Panc1 (cell line): ENCODE measurements around the gene ATP13A3. TPM values are rescaled to one million over a fixed set of nuclear protein-coding genes. Genes with fewer than 3 reads are reported as not detected.

Experiments used
- ATAC-seq: fragments of 200-7000 bp; cut with Tn5 transposase; 2 replicates; pipeline ENCODE4 v1.9.1; 2020; ENCODE audit warnings: mild to moderate bottlenecking, moderate library complexity
- BruUV-seq: library from RNA; stranded (reverse); fragments of 400-500 nt; replicated peaks from 2 replicates; lab custom pipeline; 2021; lab: Mats Ljungman, UMichigan
- CTCF ChIA-PET: fragments of 300-600 bp; sonication (Branson Sonifier 250); formaldehyde crosslinking; loops from one replicate; lab custom pipeline; 2022; ENCODE audit warnings: antibody characterized with exemption; lab: Charles Lee
- POLR2A ChIA-PET: fragments of 300-600 bp; sonication (Branson Sonifier 250); formaldehyde crosslinking; loops from one replicate; lab custom pipeline; 2022; ENCODE audit warnings: antibody characterized with exemption; lab: Charles Lee
- DNase-seq: peaks from one replicate; pipeline ENCODE4 v3.0.0-alpha.2; 2010; ENCODE audit warnings: low read depth, low spot score
- H3K27ac ChIP-seq: 2 replicates; pipeline ENCODE4 v1.5.1; 2011; ENCODE audit warnings: mild to moderate bottlenecking, low read length, inconsistent platforms
- H3K27me3 ChIP-seq: fragments of 200-500 bp; sonication (Bioruptor generic); 2 replicates; pipeline ENCODE4 v1.6.0; 2014; ENCODE audit warnings: low read length, inconsistent platforms; ENCODE audit not compliant: control insufficient read depth, insufficient read depth
- H3K36me3 ChIP-seq: fragments of 200-500 bp; sonication (Bioruptor generic); 2 replicates; pipeline ENCODE4 v1.5.1; 2014; ENCODE audit warnings: inconsistent platforms, mild to moderate bottlenecking, low read length, moderate library complexity; ENCODE audit not compliant: control insufficient read depth, insufficient read depth
- H3K4me1 ChIP-seq: 2 replicates; pipeline ENCODE4 v1.5.1; 2011; ENCODE audit warnings: inconsistent platforms, mild to moderate bottlenecking, low read length, moderate library complexity; ENCODE audit not compliant: control insufficient read depth, insufficient read depth
- H3K4me3 ChIP-seq, 2 experiments: 2 replicates each; pipeline ENCODE4 v1.5.1; 2011 to 2012; ENCODE audit warnings: low read depth in 2 of 2, low read length in 2 of 2, mild to moderate bottlenecking in 2 of 2, inconsistent platforms in 1 of 2, moderate library complexity in 1 of 2
- H3K9me3 ChIP-seq: fragments of 200-500 bp; sonication (Bioruptor generic); 2 replicates; pipeline ENCODE4 v1.5.1; 2014; ENCODE audit warnings: low read depth, mild to moderate bottlenecking, inconsistent platforms, low read length, moderate library complexity; ENCODE audit not compliant: control insufficient read depth, insufficient read depth
- POLR2AphosphoS5 ChIP-seq: IDR thresholded peaks from 2 replicates; pipeline ENCODE4 v1.6.1; 2012; ENCODE audit warnings: mild to moderate bottlenecking, low read depth, low read length, moderate library complexity
- SIN3A ChIP-seq: IDR thresholded peaks from 2 replicates; pipeline ENCODE4 v1.6.1; 2012; ENCODE audit warnings: low read depth, mild to moderate bottlenecking, low read length, moderate library complexity, borderline replicate concordance; ENCODE audit not compliant: insufficient read depth
- TCF7L2 ChIP-seq: IDR thresholded peaks from 2 replicates; pipeline ENCODE4 v1.6.1; 2011; ENCODE audit warnings: mild to moderate bottlenecking, low read depth, low read length, inconsistent platforms
- in situ Hi-C: cut with HindIII; loops from 2 replicates; pipeline ENCODE4 v1.10.0; 2016; ENCODE audit warnings: low sequenced_read_pairs, low pct_unique_long_range_greater_than_20kb
- intact Hi-C: fragments of 100-400 bp; cut with micrococcal nuclease; formaldehyde crosslinking; loops from one replicate; pipeline ENCODE4 v1.10.0; 2022; ENCODE audit not compliant: unreplicated experiment
- total RNA-seq: library from RNA; stranded (reverse); gene quantifications from one replicate; pipeline ENCODE4 v1.2.1, GENCODE V29; 2021; ENCODE audit not compliant: unreplicated experiment
- TF ChIP-seq, protein P1 (sequence below), 2 experiments: IDR thresholded peaks; 2 replicates each; pipeline ENCODE4 v1.6.1; 2011 to 2012; ENCODE audit warnings: low read depth in 2 of 2, control low read depth in 1 of 2, low read length in 1 of 2, mild to moderate bottlenecking in 1 of 2, moderate library complexity in 1 of 2; ENCODE audit not compliant: insufficient read depth in 1 of 2
- TF ChIP-seq, protein P2 (sequence below): fragments of 450-650 bp; IDR thresholded peaks from 2 replicates; pipeline ENCODE4 v1.5.1; 2017; ENCODE audit warnings: mild to moderate bottlenecking

Gene ATP13A3
- total RNA-seq, 1 experiment from 2014 or later, result 169 TPM

DNA sequence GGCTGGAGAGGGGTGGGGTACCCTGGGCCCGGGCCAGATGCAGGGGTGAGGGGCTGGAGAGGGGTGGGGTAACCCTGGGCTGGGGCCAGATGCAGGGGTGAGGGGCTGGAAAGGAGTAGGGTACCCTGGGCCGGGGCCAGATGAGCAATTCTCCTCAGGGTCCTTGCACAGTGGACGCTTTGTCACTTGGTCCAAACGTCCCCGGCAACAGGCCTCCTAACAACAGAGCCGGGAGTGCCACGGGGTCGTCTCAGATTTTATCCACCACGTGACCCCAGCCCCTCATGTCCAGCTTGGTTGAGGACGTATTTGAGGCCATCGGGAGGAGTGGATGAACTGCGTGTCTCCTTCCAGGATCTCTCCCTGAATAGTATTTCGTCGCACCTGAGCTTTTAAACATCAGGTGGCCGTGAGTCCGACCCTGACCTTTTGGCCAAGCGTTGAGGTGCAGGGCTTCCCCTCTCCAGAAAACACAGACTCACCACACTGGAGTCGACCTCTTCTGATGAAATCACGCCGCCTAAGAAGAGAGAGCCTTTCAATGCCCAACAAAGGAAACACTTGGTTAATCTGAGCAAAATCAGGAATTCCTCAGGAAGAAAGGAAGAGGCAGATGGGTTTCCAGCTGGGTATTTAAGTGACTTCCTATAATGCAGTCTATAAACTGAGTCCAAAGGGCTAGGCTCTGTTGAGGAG lies 104.5 kb downstream of the ATP13A3 start:
- in situ Hi-C loops, result no loop called here
- Histone ChIP-seq H3K4me3 (no peak overlapping the region), H3K27ac (no peak overlapping the region), H3K36me3 (no peaks in the 10 kb centered on the region), H3K27me3 (no peaks in the 10 kb centered on the region), H3K9me3 (no peaks in the 10 kb centered on the region), H3K4me1 (0 out of 2 replicates have a peak, but pooled peaks cover 6% of the 10 kb centered on the region)
- DNase-seq (no peak), ATAC-seq (no peak)
- CTCF ChIA-PET, result no interaction called here
- intact Hi-C loops, result no loop called here
- TF ChIP-seq TCF7L2 (no peak), SIN3A (no peak), POLR2AphosphoS5 (no peak)
- TF ChIP-seq, protein P1, sequence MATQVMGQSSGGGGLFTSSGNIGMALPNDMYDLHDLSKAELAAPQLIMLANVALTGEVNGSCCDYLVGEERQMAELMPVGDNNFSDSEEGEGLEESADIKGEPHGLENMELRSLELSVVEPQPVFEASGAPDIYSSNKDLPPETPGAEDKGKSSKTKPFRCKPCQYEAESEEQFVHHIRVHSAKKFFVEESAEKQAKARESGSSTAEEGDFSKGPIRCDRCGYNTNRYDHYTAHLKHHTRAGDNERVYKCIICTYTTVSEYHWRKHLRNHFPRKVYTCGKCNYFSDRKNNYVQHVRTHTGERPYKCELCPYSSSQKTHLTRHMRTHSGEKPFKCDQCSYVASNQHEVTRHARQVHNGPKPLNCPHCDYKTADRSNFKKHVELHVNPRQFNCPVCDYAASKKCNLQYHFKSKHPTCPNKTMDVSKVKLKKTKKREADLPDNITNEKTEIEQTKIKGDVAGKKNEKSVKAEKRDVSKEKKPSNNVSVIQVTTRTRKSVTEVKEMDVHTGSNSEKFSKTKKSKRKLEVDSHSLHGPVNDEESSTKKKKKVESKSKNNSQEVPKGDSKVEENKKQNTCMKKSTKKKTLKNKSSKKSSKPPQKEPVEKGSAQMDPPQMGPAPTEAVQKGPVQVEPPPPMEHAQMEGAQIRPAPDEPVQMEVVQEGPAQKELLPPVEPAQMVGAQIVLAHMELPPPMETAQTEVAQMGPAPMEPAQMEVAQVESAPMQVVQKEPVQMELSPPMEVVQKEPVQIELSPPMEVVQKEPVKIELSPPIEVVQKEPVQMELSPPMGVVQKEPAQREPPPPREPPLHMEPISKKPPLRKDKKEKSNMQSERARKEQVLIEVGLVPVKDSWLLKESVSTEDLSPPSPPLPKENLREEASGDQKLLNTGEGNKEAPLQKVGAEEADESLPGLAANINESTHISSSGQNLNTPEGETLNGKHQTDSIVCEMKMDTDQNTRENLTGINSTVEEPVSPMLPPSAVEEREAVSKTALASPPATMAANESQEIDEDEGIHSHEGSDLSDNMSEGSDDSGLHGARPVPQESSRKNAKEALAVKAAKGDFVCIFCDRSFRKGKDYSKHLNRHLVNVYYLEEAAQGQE (IDR thresholded peaks at IDR 0.05; ENCODE audit: insufficient read depth in 1 of 2, low read depth in 2 of 2, low read length in 1 of 2), result no peak
- TF ChIP-seq, protein P2, sequence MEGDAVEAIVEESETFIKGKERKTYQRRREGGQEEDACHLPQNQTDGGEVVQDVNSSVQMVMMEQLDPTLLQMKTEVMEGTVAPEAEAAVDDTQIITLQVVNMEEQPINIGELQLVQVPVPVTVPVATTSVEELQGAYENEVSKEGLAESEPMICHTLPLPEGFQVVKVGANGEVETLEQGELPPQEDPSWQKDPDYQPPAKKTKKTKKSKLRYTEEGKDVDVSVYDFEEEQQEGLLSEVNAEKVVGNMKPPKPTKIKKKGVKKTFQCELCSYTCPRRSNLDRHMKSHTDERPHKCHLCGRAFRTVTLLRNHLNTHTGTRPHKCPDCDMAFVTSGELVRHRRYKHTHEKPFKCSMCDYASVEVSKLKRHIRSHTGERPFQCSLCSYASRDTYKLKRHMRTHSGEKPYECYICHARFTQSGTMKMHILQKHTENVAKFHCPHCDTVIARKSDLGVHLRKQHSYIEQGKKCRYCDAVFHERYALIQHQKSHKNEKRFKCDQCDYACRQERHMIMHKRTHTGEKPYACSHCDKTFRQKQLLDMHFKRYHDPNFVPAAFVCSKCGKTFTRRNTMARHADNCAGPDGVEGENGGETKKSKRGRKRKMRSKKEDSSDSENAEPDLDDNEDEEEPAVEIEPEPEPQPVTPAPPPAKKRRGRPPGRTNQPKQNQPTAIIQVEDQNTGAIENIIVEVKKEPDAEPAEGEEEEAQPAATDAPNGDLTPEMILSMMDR, result no peak
- BruUV-seq, result no TSS peak
- POLR2A ChIA-PET, result no interaction called here

DNA sequence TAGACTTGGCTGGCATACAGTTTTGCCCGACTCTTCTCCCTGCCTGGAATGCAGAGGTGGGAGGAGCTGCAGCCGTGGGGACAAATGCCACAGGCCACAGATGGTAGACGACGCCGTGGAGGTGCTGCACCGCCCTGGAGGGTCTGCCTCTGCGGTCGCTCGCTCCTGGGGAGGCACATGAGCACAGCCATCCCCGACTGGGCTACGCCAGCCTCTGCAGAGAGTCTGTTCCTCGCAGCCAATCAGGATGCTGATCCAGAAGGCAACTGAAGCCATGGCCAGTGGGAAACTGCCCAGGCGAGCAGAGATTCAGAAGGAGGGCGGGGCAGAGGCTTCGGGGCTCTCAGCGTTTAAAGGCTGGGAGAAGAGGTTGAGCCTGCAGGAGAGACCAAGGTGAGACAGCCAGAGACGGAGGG lies 105.3 kb downstream of the ATP13A3 start:
- H3K27me3 ChIP-seq, result no peaks in the 10 kb centered on the region
- H3K27ac ChIP-seq, result no peak overlapping the region
- TF ChIP-seq, protein P1 (IDR thresholded peaks at IDR 0.05; ENCODE audit: insufficient read depth in 1 of 2, low read depth in 2 of 2, low read length in 1 of 2), result no peak
- TF ChIP-seq POLR2AphosphoS5, result no peak
- no peak for TF ChIP-seq TCF7L2
- TF ChIP-seq SIN3A, result no peak
- TF ChIP-seq, protein P2, result no peak
- BruUV-seq, result no TSS peak
- in situ Hi-C loops (no loop called here), intact Hi-C loops (no loop called here)
- peak; percentile 29; the same call in 1 of the 2 replicates for ATAC-seq
- DNase-seq, result no peak
- no peaks in the 10 kb centered on the region for H3K36me3 ChIP-seq
- 0 out of 2 replicates have a peak, but pooled peaks cover 2% of the 10 kb centered on the region for H3K4me1 ChIP-seq
- POLR2A ChIA-PET, result interaction anchor here (0.7 kb wide), 1 partner anchor 797 kb away, joined by 3 read pairs; no protein-coding TSS in a partner anchor
- no peaks in the 10 kb centered on the region for H3K9me3 ChIP-seq
- CTCF ChIA-PET, result no interaction called here
- H3K4me3 ChIP-seq, result no peak overlapping the region
